GM18870 (cell line): ENCODE data around the gene SMIM29.

ENCODE experiments used
- ATAC-seq: cut with Tn5 transposase; IDR thresholded peaks from one replicate; pipeline ENCODE4 v1.9.1; 2021; ENCODE audit warnings: moderate library complexity; ENCODE audit not compliant: unreplicated experiment

Gene SMIM29

GRCh38 chr6:34241351-34242215, 7.2 kb downstream of the SMIM29 start:
- no peak for ATAC-seq

- ATAC-seq, result no peak
Observed at GRCh38 chr6:34240329-34241248, 8.2 kb downstream of the SMIM29 start.

GRCh38 chr6:34239893-34240292, 8.9 kb downstream of the SMIM29 start:
- no peak for ATAC-seq

- no peak for ATAC-seq
Observed at GRCh38 chr6:34239500-34239825, 9.3 kb downstream of the SMIM29 start.

- ATAC-seq, result no peak
Observed at GRCh38 chr6:34238585-34239499, 10.0 kb downstream of the SMIM29 start.

GRCh38 chr6:34237722-34238584, 10.9 kb downstream of the SMIM29 start:
- no peak for ATAC-seq

- no peak for ATAC-seq
Observed at GRCh38 chr6:34237316-34237721, 11.5 kb downstream of the SMIM29 start.

GRCh38 chr6:34236443-34237315, 12.1 kb downstream of the SMIM29 start, which contains the start of gene HMGA1:
TSS of gene HMGA1 (plus strand) at chr6:34236873. CDS start at chr6:34240781, 3,908 bp downstream.
- ATAC-seq, result no peak

- no peak for ATAC-seq
Observed at GRCh38 chr6:34236131-34236442, 12.7 kb downstream of the SMIM29 start.

- no peak for ATAC-seq
Observed at GRCh38 chr6:34235307-34236130, 13.3 kb downstream of the SMIM29 start.

- ATAC-seq, result no peak
Observed at GRCh38 chr6:34234667-34235306, 14.0 kb downstream of the SMIM29 start.

GRCh38 chr6:34233867-34234266, 14.9 kb downstream of the SMIM29 start:
- no peak for ATAC-seq

- ATAC-seq, result no peak
Observed at GRCh38 chr6:34232901-34233300, 15.9 kb downstream of the SMIM29 start.

GRCh38 chr6:34231566-34232336, 17.1 kb downstream of the SMIM29 start:
- no peak for ATAC-seq

GRCh38 chr6:34230653-34231371, 18.0 kb downstream of the SMIM29 start:
- no peak for ATAC-seq

- ATAC-seq, result no peak
Observed at GRCh38 chr6:34229877-34230276, 18.9 kb downstream of the SMIM29 start.
